ENCODE measurements around the gene EHMT1. TPM values are rescaled to one million over a fixed set of nuclear protein-coding genes. Genes with fewer than 3 reads are reported as not detected.
A peak's percentile ranks its signal among the peaks of the same experiment; 100 is the strongest.

Gene EHMT1
- total RNA-seq, 1 donor from 2014 or later: 45.3 TPM

DNA sequence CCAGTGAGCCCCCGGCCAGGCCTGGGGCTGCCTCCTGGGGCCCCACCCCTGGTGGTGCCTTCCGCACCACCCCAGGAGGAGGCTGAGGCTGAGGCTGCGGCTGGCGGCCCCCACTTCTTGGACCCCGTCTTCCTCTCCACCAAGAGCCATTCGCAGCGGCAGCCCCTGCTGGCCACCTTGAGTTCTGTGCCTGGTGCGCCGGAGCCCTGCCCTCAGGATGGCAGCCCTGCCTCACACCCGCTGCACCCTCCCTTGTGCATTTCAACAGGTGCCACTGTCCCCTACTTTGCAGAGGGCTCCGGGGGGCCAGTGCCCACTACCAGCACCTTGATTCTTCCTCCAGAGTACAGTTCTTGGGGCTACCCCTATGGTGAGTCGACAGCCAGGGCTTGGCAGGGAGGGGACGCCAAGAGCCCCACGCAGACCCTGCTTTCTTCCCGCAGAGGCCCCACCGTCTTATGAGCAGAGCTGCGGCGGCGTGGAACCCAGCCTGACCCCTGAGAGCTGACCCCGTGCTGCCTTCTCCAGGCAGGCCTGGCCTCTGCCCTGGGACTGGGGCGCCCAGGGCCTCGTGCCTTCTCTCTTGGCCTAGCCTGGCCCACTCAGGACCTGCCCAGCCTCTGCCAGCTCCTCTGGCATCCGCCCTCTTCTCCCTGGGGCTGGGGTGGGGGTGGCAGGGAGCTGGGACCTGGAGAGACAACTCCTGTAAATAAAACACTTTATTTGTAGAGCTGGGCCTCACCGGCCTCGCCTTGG is 4.0 kb upstream of the EHMT1 start:
- Histone ChIP-seq H3K27me3 (ENCODE audit: control insufficient read depth, insufficient read depth, low read length) (no peaks in the 10 kb centered on the region), H3K4me3 (ENCODE audit: low read depth, low read length) (no peak overlapping the region), H3K36me3 (ENCODE audit: control insufficient read depth, insufficient read depth, low read length) (peaks cover 30% of the 10 kb centered on the region)
- DNase-seq (ENCODE audit: low read depth) (no peak), FAIRE-seq (no peak)
- TF ChIP-seq CTCF (IDR thresholded peaks at IDR 0.05; ENCODE audit: insufficient read depth, low read length, severe bottlenecking): no peak

DNA sequence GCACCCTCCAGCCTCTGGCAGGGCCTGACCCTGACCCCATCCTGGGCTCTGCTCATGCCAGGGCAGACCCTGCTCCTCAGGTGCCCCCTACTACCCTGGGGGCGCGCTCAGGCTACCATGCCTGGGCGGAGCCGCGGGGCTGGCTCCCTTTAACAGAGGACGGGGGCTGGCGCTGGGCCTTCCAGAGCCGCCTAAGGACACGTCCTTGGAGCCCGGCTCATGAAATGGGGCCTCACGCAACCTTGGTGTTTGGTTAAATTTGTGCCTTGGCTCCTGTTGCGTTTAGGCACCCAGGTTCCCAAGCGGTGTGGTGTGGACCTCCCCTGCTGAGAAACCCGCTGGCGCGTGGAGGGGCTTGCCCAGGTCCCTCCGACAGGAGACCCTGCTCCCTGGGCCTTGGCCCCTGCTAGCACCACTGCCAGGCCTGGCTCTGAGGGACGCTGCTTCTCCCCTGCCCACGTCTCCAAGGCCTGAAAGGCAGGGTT is 3.4 kb upstream of the EHMT1 start:
- Histone ChIP-seq H3K36me3 (ENCODE audit: control insufficient read depth, insufficient read depth, low read length) (peaks cover 30% of the 10 kb centered on the region), H3K4me3 (ENCODE audit: low read depth, low read length) (no peak overlapping the region), H3K27me3 (ENCODE audit: control insufficient read depth, insufficient read depth, low read length) (no peaks in the 10 kb centered on the region)
- no peak for FAIRE-seq
- no peak for DNase-seq (ENCODE audit: low read depth)
- TF ChIP-seq CTCF (IDR thresholded peaks at IDR 0.05; ENCODE audit: insufficient read depth, low read length, severe bottlenecking): no peak

DNA sequence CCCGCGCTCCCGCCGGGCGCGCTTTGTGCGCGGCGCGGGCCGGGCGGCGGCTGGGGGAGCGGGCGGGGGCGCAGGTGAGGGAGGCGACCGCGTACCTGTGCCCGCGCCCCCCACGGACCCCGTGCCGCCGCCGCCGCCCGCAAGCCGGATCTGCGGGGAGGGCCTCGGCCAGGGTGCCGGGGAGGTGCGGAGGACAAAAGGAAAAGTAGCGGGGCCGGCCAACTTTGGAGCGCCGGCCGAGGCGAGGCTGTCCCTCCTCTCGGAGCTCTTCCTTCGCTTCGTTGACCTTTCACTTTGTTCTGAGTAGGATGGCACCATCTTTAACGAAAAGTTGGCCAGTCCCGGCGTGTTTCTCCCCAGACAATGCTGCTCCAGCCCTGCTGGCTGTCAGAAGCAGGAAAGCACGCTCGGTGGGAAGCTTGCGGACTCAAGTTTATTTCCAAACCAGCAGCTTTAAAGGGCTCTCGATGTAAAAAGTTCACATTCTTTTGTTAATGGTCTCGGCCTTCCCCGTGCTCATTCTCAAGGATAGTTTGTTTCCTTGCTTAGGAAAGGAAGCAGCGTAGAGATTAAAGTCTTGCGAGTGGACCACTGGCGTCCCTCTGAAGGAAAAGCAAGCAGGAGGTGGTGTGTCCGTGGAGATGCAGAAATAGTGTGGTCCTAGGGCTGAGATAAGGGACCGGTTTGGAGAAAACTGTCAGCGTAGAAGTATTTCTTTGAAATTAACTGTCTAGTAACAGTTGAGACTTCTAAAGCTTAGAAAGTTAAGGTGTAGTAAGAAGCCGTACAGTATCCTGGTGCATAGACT is 639 bp downstream of the EHMT1 start:
- no peaks in the 10 kb centered on the region for H3K27me3 ChIP-seq (ENCODE audit: control insufficient read depth, insufficient read depth, low read length)
- no peak for TF ChIP-seq CTCF (IDR thresholded peaks at IDR 0.05; ENCODE audit: insufficient read depth, low read length, severe bottlenecking)
- no peak for DNase-seq (ENCODE audit: low read depth)
- peak overlapping the region; percentile 59 for H3K4me3 ChIP-seq (ENCODE audit: low read depth, low read length)
- H3K36me3 ChIP-seq (ENCODE audit: control insufficient read depth, insufficient read depth, low read length): peaks cover 16% of the 10 kb centered on the region
- no peak for FAIRE-seq

DNA sequence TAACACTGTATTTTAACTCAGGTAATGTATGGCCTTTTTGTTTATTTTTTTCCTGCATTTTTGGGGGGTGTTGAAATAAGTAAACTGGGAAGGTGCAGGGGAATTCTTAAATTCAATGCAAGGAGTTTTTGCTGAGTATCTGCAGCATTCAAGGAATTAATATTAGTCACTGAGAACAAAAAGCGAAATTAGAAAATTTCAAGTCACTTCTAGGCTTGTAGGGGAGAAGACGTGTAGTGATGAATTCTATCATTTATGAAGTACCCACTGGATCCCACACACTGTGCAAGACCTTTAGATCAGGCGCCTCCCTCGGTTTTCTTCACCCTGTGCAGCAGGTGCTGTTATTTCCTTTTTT is 1.2 kb downstream of the EHMT1 start:
- no peak for TF ChIP-seq CTCF (IDR thresholded peaks at IDR 0.05; ENCODE audit: insufficient read depth, low read length, severe bottlenecking)
- H3K27me3 ChIP-seq (ENCODE audit: control insufficient read depth, insufficient read depth, low read length): no peaks in the 10 kb centered on the region
- H3K4me3 ChIP-seq (ENCODE audit: low read depth, low read length): peak overlapping the region; percentile 59
- no peak for DNase-seq (ENCODE audit: low read depth)
- no peak for FAIRE-seq
- peaks cover 12% of the 10 kb centered on the region for H3K36me3 ChIP-seq (ENCODE audit: control insufficient read depth, insufficient read depth, low read length)

DNA sequence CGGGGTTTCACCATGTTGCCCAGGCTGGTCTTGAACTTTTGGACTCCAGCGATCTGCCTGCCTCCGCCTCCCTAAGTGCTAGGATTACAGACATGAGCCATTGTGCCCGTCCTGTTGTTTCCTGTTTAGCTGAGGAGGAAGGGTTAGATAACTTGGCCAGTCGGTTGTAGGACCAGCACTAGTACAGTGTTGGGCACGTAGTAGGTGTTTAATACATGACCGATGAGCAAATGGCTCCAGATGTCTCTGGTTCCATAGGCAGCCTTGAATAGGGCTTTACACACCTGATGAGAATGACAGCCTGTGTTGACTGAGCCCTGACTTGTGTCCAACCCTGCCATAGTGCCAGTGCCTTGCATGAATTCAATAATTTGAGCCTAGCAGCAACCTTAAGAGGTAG is 1.8 kb downstream of the EHMT1 start:
- H3K36me3 ChIP-seq (ENCODE audit: control insufficient read depth, insufficient read depth, low read length): peaks cover 6% of the 10 kb centered on the region
- no peak for TF ChIP-seq CTCF (IDR thresholded peaks at IDR 0.05; ENCODE audit: insufficient read depth, low read length, severe bottlenecking)
- no peaks in the 10 kb centered on the region for H3K27me3 ChIP-seq (ENCODE audit: control insufficient read depth, insufficient read depth, low read length)
- H3K4me3 ChIP-seq (ENCODE audit: low read depth, low read length): no peak overlapping the region
- FAIRE-seq (no peak), DNase-seq (ENCODE audit: low read depth) (no peak)

Data from bronchial epithelial cell (primary cell).